ENCODE data around the gene AIF1. TPM values are rescaled to one million over a fixed set of nuclear protein-coding genes. Genes with fewer than 3 reads are reported as not detected.

AIF1 gene
- total and polyA plus RNA-seq, 2 experiments from 2014 or later = 13.3 to 33.7 TPM

- no peak for DNase-seq (ENCODE audit: low spot score)
- Histone ChIP-seq H3K4me1 (ENCODE audit: insufficient read depth) (no peaks in the 10 kb centered on the region), H3K27ac (ENCODE audit: low read depth) (no peak overlapping the region), H3K4me2 (no peak overlapping the region), H3K79me2 (replicated peaks; ENCODE audit: insufficient read depth) (no peaks in the 10 kb centered on the region), H3K9me2 (ENCODE audit: insufficient read depth) (no peaks in the 10 kb centered on the region), H2AFZ (no peak overlapping the region), H4K20me1 (replicated peaks; ENCODE audit: insufficient read depth) (no peaks in the 10 kb centered on the region), H3K27me3 (ENCODE audit: insufficient read depth) (peaks cover 9% of the 10 kb centered on the region), H3F3A (replicated peaks; ENCODE audit: low read depth) (no peaks in the 10 kb centered on the region), H3K4me3 (no peak overlapping the region), H3K36me3 (ENCODE audit: insufficient read depth) (no peaks in the 10 kb centered on the region)
- Mint-ChIP-seq H3K9me3 (peaks cover under 1% of the 10 kb centered on the region; the same call in 2 of the 3 replicates), H3K4me3 (no peak overlapping the region), H3K27ac (no peak overlapping the region), H3K27me3 (ENCODE audit: insufficient read depth, low read depth, poor library complexity) (peaks cover 34% of the 10 kb centered on the region), H3K4me1 (peaks cover 18% of the 10 kb centered on the region), H3K36me3 (ENCODE audit: low read depth) (no peaks in the 10 kb centered on the region; the same call in 2 of the 3 replicates)
- no peak for TF ChIP-seq STAT1 (IDR thresholded peaks at IDR 0.05; ENCODE audit: unreplicated experiment)
- TF ChIP-seq ZNF331 (CRISPR knock-in tag; IDR thresholded peaks at IDR 0.05; ENCODE audit: low read depth) = no peak
- TF ChIP-seq ZNF114 (CRISPR knock-in tag; IDR thresholded peaks at IDR 0.05) = no peak
- TF ChIP-seq EZH2 (IDR thresholded peaks at IDR 0.05; ENCODE audit: low read depth, unreplicated experiment) = no peak
- TF ChIP-seq, protein P1, sequence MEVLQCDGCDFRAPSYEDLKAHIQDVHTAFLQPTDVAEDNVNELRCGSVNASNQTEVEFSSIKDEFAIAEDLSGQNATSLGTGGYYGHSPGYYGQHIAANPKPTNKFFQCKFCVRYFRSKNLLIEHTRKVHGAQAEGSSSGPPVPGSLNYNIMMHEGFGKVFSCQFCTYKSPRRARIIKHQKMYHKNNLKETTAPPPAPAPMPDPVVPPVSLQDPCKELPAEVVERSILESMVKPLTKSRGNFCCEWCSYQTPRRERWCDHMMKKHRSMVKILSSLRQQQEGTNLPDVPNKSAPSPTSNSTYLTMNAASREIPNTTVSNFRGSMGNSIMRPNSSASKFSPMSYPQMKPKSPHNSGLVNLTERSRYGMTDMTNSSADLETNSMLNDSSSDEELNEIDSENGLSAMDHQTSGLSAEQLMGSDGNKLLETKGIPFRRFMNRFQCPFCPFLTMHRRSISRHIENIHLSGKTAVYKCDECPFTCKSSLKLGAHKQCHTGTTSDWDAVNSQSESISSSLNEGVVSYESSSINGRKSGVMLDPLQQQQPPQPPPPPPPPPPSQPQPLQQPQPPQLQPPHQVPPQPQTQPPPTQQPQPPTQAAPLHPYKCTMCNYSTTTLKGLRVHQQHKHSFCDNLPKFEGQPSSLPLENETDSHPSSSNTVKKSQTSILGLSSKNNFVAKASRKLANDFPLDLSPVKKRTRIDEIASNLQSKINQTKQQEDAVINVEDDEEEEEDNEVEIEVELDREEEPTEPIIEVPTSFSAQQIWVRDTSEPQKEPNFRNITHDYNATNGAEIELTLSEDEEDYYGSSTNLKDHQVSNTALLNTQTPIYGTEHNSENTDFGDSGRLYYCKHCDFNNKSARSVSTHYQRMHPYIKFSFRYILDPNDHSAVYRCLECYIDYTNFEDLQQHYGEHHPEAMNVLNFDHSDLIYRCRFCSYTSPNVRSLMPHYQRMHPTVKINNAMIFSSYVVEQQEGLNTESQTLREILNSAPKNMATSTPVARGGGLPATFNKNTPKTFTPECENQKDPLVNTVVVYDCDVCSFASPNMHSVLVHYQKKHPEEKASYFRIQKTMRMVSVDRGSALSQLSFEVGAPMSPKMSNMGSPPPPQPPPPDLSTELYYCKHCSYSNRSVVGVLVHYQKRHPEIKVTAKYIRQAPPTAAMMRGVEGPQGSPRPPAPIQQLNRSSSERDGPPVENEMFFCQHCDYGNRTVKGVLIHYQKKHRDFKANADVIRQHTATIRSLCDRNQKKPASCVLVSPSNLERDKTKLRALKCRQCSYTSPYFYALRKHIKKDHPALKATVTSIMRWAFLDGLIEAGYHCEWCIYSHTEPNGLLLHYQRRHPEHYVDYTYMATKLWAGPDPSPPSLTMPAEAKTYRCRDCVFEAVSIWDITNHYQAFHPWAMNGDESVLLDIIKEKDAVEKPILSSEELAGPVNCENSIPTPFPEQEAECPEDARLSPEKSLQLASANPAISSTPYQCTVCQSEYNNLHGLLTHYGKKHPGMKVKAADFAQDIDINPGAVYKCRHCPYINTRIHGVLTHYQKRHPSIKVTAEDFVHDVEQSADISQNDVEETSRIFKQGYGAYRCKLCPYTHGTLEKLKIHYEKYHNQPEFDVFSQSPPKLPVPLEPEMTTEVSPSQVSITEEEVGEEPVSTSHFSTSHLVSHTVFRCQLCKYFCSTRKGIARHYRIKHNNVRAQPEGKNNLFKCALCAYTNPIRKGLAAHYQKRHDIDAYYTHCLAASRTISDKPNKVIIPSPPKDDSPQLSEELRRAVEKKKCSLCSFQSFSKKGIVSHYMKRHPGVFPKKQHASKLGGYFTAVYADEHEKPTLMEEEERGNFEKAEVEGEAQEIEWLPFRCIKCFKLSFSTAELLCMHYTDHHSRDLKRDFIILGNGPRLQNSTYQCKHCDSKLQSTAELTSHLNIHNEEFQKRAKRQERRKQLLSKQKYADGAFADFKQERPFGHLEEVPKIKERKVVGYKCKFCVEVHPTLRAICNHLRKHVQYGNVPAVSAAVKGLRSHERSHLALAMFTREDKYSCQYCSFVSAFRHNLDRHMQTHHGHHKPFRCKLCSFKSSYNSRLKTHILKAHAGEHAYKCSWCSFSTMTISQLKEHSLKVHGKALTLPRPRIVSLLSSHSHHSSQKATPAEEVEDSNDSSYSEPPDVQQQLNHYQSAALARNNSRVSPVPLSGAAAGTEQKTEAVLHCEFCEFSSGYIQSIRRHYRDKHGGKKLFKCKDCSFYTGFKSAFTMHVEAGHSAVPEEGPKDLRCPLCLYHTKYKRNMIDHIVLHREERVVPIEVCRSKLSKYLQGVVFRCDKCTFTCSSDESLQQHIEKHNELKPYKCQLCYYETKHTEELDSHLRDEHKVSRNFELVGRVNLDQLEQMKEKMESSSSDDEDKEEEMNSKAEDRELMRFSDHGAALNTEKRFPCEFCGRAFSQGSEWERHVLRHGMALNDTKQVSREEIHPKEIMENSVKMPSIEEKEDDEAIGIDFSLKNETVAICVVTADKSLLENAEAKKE (CRISPR knock-in tag; IDR thresholded peaks at IDR 0.05) = no peak
- no peak for TF ChIP-seq NANOG (IDR thresholded peaks at IDR 0.05; ENCODE audit: borderline replicate concordance)
- TF ChIP-seq, protein P2, sequence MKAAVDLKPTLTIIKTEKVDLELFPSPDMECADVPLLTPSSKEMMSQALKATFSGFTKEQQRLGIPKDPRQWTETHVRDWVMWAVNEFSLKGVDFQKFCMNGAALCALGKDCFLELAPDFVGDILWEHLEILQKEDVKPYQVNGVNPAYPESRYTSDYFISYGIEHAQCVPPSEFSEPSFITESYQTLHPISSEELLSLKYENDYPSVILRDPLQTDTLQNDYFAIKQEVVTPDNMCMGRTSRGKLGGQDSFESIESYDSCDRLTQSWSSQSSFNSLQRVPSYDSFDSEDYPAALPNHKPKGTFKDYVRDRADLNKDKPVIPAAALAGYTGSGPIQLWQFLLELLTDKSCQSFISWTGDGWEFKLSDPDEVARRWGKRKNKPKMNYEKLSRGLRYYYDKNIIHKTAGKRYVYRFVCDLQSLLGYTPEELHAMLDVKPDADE (IDR thresholded peaks at IDR 0.05) = no peak
- TF ChIP-seq CREB1 (CRISPR knock-in tag; IDR thresholded peaks at IDR 0.05; ENCODE audit: low read depth) = no peak
- TF ChIP-seq POLR2AphosphoS5 (IDR thresholded peaks at IDR 0.05; ENCODE audit: low read depth) = no peak
- no peak for ATAC-seq
These were observed 38.9 kb upstream of the AIF1 start for GRCh38 chr6:31575952-31576685.
